EH (cell line): ENCODE data around the gene SETD6.
A peak's percentile ranks its signal among the peaks of the same experiment; 100 is the strongest.

Experiments used
- DNase-seq: peaks from one replicate; pipeline ENCODE4 v3.0.0-alpha.2; 2015; ENCODE audit warnings: low read depth

SETD6 gene

DNA sequence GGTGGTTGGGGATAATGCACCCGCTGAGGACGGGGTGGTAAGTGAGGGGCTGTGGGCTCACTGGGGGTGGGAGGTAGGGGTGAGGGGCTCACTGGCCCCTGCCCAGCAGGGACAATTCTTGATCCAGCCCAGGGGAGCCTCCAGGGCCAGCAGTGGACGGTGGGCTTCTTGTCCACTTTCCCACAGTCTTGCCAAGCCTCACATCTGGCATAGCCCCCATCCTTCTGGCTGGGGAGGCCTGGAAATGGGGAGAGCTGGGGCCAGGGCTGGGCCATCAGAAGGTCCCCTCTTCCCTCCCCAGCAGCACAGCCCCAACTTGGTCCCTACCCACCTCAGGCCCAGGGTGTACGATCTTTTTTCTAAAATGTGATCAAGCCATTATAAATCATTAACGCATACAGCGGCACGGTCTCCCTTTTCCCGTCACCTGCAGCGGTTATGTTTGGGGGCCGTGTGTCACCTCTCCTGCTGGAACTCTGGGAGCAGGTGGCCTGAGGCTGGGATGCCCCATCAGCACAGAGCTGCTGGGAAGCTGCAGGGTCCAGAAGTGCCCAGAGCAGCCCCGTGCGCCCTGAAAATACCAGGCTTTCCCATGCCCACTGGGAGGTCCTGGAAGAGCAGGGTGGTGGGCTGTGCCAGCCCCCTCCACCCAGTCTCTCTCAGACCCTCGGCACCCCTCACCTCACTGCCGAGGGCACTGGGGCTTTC lies 7.2 kb upstream of the SETD6 start:
- DNase-seq = no peak

DNA sequence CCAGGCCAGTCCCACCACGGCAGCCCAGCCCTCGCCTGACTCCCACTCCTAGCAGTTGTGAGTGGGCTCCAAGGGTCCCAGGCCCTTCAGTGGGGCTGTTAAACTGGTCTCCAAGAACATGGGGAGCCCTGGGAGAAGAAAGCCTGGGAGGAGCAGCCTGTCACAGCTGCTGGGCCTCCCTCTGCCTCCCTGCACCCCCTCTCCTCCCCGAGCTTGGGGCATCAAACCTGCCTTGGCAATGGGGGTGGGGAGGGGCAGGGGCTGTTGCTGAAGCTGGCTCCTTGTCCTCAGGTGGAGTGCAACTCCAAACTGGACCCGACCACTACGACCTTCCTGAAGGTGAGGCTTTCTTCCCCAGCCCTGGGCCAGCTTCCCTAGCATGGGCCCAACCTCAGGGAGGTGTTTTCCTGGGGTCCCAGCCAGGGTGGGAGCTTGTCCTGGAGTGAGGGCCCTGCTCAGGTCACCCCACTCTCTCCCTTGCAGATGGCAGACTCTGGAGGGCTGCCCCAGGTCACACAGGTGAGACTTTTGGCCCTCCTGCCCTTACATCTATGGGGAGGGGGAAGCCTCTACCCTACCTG lies 6.6 kb upstream of the SETD6 start:
- no peak for DNase-seq

DNA sequence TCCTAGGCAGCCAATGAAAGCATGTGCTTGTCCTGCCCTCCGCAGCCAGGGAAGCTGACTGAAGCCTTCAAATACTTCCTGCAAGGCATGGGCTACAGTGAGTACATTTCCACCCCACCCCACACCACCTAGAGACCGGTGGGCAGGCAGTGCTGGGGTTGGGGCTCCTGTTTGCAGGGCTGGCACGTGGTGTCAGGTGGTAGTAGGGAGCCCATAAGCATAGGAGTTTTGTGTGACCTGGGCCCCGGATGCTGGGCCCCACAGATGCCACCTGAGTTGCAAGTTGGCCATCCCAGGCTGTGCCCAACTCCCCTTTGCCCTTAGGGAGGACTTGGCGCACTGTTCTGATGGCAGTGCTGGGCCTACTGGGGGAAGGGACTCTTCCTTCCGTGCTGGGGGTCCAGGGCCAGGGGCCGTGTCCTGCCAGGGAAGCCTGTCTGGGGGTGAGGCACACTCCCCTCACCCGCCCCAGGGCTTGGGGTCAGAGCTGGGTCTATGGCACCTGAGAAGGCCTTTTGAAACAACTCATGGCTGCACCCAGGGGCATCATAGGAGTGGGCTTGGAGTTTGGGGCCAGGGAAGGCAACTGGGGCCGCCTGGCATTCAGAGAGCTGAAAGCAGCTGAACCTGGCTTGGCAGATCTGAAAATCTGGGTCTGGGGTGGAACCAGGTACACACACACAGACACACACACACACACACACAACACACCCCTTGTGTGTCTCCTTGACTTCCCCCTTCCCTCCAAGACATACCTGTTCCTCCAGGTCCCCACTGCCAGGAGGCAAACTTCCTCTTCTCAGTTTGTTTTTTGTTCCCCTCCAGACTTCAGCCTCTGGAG lies 5.8 kb upstream of the SETD6 start:
- DNase-seq = no peak

DNA sequence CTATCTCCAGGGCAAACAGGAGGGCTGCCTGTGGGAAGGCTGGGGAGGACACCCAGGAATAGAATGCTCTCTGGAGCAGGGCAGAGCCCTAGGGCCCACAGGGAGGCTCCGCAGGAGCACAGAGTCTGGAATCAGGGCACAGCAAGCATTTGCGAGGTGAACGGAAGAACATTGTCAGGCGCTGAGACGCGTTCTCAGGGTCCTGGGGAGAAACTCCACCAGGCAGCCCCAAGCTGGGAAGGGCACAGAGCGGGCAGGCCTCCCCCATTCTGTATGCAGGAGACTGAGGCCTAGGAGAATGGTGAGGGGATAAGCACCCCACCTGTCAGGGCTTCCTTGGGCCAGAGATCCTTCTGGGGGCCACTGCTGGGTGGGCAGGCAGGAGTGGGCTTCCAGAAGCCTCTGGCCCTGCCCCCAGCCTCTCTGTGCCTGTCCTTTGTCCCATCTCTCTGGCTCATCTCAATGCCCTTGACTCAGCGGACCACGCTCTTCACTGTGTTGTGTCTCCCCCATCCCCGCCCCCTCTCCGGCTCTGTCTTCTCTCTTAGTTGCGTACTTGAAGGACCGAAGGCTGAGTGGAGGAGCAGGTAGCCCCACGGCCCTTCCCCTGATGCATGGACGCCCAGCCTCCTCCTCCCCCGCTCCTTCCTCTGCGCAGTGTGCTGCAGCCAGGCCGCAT lies 5.1 kb upstream of the SETD6 start:
- DNase-seq = no peak

DNA sequence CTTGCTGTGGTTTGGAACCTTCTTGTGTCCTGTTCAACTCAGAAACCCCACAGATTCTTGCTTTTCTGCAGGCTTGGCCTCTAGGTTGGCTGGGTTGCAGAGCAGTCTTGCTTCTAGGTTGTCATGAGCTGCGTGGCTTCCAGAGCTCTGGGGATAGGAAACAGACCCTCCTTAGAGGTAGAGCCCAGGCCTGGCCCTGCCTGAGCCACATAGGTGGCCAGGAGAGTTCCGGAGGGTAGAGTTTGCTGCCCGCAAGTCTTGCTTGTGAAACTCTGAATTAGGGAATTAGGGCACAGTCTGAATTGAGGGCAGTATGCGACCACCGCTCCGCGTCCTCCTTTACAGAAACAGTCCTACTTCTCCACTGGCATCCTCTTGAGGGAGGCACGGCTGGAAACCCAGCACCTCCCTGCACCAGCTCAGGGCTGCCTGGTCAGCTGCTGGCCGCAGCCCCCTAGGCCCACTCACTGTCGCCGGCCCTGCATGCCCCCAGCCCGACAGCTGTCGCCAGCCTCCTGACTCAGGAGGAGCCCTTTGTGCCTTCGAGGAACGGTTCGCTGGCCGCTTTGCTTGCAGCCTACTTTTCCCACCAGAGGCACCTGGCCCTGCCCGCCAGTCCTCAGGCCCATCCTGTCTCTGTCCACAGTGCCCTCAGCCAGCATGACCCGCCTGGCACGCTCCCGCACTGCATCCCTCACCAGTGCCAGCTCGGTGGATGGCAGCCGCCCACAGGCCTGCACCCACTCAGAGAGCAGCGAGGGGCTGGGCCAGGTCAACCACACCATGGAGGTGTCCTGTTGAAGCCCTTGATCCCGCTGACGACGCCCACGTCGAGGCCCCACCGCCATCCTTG lies 4.3 kb upstream of the SETD6 start:
- no peak for DNase-seq

DNA sequence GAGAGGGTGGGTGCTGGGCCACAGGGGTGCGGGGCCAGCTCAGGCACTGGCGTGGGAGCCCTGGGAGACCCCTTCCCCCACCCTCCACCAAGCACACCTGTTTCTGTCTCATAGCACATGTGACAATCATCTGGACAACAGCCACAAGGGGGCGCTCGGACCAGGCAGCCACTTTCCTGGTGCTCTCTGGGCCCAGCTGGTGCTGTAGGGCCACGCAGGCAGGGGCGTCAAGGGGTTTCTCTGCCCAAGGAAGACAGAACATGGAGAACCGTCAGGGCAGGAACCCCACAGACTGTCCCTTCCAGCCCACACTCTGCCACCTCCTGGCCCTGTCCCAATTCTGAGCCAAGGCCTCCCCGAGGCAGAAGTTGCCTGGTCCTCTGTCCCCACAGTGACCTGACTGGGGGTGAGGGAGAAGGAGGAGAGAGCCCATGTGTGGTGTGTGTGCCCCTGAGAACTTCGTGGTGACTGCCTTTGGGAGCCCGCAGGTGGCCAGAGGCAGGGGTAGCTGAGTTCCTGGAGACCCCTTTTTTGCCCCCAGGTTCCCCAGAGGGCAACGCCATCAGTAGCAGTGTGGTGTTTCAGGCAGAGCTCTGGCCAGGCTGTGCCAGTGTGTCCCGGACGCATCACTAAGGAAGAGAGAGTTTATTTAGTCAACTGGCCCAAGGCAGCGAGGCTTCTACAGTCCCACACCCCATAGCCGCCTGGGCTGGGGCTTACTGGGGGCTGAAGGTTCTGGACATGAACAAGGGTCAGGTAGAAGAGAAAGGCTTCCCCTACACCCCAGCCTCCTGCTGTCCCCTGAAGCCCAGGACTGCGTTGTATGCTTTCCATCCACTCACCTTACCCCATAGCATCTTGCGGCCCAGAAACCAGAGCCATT lies 3.1 kb upstream of the SETD6 start:
- peak; percentile 63 for DNase-seq

DNA sequence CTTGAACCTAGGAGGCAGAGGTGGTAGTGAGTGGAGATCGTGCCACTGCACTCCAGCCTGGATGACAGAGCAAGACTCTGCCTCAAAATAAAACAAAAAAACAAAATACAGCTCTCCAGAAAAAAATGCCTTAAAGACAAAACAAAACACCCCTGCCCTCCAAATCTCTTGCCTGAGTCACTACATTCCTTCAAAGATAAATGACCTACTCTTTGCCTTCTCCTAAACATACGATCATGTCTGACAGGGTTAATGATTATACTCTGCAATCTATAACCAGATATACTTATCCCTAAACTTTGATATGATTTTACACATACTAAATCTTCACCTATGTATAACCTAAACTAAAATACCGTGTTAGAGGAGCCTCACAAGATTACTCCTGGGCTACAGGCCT lies 1.4 kb upstream of the SETD6 start:
- peak; percentile 15 for DNase-seq

DNA sequence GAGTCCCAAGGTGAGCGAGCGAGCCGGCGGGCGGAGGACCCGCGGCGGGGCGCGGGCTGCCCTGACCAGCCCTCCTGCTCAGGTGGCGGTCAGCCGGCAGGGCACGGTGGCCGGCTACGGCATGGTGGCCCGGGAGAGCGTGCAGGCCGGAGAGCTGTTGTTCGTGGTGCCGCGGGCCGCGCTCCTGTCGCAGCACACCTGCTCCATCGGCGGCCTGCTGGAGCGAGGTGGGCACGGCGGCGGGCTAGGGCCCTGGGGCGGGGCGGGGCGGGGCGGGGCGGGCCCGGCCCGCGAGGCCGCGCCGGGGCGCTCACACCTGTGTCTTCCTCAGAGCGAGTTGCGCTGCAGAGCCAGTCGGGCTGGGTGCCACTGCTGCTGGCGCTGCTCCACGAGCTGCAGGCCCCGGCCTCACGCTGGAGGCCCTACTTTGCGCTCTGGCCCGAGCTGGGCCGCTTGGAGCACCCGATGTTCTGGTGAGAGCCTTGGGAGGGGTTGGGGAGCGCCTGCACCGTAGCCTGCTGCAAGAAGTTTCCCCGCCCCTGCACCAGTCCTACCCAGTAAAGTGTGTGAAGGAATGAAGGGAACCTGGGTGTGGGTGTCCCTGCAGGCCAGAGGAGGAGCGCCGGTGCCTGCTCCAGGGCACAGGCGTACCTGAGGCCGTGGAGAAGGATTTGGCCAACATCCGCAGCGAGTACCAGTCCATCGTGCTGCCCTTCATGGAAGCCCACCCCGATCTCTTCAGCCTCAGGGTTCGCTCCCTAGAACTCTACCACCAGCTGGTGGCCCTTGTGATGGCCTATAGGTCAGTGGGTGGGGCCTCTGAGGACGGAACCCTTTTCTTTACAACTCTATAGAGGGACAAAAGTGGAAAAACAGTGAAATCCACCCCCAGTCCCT lies 802 bp downstream of the SETD6 start:
- no peak for DNase-seq

DNA sequence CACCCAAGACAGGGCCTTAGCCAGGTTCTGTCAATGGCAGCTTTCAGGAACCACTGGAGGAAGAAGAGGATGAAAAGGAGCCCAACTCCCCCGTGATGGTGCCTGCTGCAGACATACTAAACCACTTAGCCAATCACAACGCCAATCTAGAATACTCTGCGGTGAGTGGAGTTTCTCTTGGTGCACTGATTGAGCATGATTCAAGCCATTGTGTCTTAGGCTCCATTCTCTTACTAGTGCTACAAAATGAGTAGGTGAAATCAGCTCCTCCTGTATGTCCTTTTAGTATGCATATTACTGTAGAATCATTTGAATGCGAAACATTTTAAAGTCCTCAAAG lies 1.4 kb downstream of the SETD6 start:
- DNase-seq = no peak

DNA sequence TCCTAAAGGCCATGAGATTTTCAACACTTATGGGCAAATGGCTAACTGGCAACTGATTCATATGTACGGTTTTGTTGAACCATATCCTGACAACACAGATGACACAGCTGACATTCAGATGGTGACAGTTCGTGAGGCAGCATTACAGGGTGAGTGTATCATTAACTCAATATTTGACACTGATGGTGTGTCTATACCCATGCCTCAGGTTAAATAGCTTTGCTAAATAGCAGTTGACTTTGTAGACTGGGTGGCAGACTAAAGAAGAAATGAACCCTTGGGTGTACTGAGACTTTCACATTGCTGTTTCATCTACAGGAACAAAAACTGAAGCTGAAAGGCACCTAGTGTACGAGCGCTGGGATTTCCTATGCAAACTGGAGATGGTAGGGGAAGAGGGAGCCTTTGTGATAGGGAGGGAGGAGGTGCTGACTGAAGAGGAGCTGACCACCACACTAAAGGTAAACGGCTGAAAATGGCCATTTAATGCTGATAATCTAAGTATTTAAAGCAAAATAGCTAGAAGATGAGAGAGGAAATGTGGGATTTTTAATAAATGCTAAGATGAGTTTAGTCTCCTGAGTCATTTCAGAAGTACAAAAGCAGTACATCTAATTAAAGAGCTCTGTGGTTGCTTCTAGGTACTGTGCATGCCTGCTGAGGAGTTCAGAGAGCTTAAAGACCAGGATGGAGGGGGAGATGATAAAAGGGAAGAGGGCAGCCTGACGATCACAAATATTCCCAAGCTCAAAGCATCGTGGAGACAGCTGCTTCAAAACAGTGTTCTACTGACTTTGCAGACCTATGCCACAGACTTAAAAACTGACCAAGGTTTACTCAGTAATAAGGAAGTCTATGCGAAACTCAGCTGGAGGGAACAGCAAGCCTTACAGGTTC lies 3.0 kb downstream of the SETD6 start:
- no peak for DNase-seq

DNA sequence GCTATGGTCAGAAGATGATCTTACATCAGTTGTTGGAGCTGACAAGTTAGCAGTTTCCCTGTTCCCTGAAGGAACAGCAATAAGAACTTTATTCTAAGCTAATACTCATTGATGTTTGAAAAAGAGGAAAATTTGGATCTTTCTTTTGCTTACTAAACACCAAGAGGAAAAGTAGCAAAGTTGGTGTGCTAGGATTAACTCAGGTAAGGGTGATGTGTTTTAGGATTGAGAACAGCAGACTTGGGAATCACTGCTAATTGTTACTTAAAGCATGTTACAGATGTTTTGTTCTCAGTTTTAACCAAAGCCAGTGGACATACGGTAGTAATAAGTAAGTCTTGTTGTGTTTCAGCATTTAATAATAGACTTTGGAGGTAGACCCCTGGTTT lies 3.7 kb downstream of the SETD6 start:
- no peak for DNase-seq

DNA sequence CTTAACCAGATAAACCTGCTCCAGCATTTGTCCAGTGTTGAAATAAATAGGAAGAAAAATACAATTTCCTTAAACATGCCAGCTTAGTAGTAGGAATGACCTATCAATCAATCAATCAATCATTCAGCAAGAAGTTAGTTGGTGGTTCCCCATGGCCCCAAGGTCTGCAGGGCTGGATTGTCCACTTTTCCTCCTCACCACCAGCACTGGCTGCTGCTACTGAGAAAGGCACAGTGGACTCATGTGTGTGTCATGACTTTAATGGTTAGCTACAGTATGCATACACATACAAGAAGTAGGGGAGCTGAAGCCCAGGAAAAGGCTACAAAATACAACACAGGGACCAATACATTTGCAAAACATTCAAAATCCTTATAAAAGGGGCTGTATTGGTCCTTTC lies 4.4 kb downstream of the SETD6 start:
- DNase-seq = no peak

DNA sequence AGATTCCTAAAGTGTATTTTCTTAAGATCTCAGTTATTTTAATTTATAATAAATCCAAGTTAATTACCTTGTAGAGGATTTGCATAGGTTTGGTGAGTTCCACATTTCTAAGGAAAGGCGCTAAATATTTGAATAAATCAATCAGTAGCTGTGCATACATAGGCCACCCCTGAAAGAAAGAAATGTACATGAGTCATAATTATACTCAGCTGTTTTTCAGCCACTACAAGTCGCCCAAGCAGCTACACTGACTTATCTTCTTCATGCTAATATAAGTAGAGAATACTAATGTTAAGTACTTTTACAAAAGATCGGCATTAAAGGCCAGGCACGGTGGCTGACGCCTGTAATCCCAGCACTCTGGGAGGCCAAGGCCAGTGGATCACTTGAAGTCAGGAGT lies 14.9 kb downstream of the SETD6 start:
- no peak for DNase-seq

DNA sequence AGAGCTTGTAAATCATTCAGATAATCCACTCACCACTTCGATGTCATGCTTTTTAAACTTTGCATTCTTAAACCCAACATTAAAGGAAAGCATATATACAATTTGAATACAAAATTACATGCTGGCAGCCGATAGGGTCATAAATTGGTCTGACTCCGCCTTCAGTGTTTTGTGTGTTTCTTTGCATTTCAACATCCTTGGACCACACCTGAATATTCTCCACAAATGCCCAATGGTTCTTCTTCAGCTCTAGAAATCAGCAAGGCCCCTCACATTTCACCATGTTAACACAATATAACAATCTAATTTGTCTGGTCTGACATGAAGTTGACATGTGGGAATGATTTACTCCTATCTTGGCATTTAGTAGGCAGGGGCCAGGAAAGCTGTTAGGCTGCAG lies 17.1 kb downstream of the SETD6 start:
- DNase-seq = no peak

DNA sequence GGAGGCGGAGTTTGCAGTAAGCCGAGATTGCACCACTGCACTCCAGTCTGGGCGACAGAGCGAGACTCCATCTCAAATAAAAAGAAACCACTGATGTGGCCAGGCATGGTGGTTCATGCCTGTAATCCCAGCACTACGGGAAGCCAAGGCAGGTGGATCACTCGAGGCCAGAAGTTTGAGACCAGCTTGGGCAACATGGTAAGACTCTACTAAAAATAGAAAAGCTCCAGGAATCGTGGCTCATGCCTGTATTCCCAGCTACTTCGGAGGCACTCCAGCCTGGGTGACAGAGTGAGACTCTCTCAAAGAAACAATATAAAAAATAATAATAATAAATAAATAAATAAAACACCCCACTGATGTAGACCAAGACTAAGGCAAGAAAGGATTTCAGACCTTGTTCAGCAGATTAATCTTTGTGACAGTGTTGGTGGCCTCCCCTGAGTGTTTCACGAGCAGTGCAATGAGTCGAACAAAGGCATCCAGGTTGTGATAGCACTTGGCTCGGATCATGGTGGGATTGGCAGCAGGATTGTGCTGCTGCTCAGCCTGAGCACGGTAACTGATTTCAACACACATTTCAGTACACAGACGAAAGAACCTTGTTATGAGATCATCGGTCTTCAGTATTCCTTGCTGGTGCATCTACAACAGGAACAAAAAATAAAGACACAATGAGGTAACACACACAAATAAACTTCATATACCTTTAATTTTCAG lies 18.6 kb downstream of the SETD6 start:
- DNase-seq = no peak

DNA sequence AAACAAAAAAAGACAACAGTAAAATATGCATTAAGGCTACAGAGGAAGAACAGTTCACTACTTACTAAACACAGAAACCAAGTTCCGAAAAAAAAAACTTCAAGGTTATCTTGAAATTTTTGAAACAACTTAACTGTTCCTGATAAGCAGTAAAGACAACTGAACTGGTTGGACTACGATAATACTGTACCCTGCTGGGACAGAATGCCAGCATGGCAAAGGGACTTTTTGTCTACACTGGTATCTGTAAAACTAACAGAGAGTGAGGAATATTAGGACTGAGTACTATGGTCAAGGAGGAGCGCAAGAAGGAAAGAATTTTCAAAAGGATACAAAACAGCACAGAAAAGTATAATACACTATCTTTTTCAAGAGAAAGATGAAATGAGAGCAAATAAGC lies 19.8 kb downstream of the SETD6 start:
- no peak for DNase-seq

DNA sequence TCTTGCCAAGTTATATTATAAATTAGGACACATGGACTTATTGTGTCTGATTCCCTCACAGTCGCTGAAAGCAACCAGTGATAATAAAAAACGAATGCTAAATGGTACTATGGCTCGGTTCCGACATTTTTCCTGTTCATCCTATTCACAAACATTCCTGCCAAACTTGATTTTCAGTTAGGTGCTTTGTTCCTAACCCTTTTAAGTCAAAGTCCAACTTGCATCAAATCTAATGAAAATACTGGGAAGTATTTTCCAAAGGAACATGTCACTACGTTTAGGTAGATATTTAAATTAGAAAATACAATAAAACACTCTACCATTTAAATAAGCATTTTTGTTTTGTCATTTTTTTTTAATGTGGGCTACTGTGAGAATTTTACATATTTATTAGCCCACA lies 21.0 kb downstream of the SETD6 start:
- no peak for DNase-seq
